NCI-H1048 (cell line): ENCODE results near the gene THSD1.
"Not testable (repeated sequence)": the region's sequence is repeated elsewhere in the genome, so short reads cannot be mapped to it uniquely, and the experiment has no call there.

Source experiments
- DNase-seq: peaks from one replicate; lab custom pipeline; 2025; lab: John Stamatoyannopoulos, UW

The THSD1 gene

GRCh38 chr13:52411629-52412028 lies 5.7 kb upstream of the THSD1 start:
- DNase-seq: no peak

- not testable (repeated sequence) for DNase-seq
Measured at GRCh38 chr13:52408071-52408658, 2.2 kb upstream of the THSD1 start.

GRCh38 chr13:52407436-52407835 lies 1.5 kb upstream of the THSD1 start:
- not testable (repeated sequence) for DNase-seq

- no peak for DNase-seq
Measured at GRCh38 chr13:52406629-52407028, 657 bp upstream of the THSD1 start.

- no peak for DNase-seq
Measured at GRCh38 chr13:52405369-52405766, 604 bp downstream of the THSD1 start.

- no peak for DNase-seq
Measured at GRCh38 chr13:52399708-52400107, 6.3 kb downstream of the THSD1 start.

GRCh38 chr13:52399046-52399445 lies 6.9 kb downstream of the THSD1 start:
- DNase-seq: no peak

- no peak for DNase-seq
Measured at GRCh38 chr13:52395704-52396103, 10.3 kb downstream of the THSD1 start.

- DNase-seq: no peak
Measured at GRCh38 chr13:52394586-52394985, 11.4 kb downstream of the THSD1 start.

GRCh38 chr13:52393572-52394357 lies 12.2 kb downstream of the THSD1 start:
- no peak for DNase-seq

- no peak for DNase-seq
Measured at GRCh38 chr13:52387721-52388120, 18.3 kb downstream of the THSD1 start.

- no peak for DNase-seq
Measured at GRCh38 chr13:52385870-52386269, 20.1 kb downstream of the THSD1 start.

GRCh38 chr13:52383366-52383765 lies 22.6 kb downstream of the THSD1 start:
- DNase-seq: no peak

GRCh38 chr13:52378312-52378711 lies 27.7 kb downstream of the THSD1 start:
- DNase-seq: no peak

GRCh38 chr13:52377898-52378297 lies 28.1 kb downstream of the THSD1 start:
- no peak for DNase-seq

GRCh38 chr13:52374873-52375411 lies 31.0 kb downstream of the THSD1 start:
- no peak for DNase-seq

GRCh38 chr13:52374389-52374788 lies 31.6 kb downstream of the THSD1 start:
- no peak for DNase-seq

GRCh38 chr13:52373277-52373676 lies 32.7 kb downstream of the THSD1 start:
- not testable (repeated sequence) for DNase-seq

- no peak for DNase-seq
Measured at GRCh38 chr13:52371736-52372247, 34.2 kb downstream of the THSD1 start.

GRCh38 chr13:52366291-52366690 lies 39.7 kb downstream of the THSD1 start:
- no peak for DNase-seq

GRCh38 chr13:52362169-52362887 lies 43.6 kb downstream of the THSD1 start:
- not testable (repeated sequence) for DNase-seq

- no peak for DNase-seq
Measured at GRCh38 chr13:52361225-52361624, 44.7 kb downstream of the THSD1 start.

- no peak for DNase-seq
Measured at GRCh38 chr13:52359534-52359933, 46.4 kb downstream of the THSD1 start.
